Subcutaneous adipose tissue (tissue), 4 donors: ENCODE data around the gene CLK2. TPM values are rescaled to one million over a fixed set of nuclear protein-coding genes. Genes with fewer than 3 reads are reported as not detected.

Experiments used
- total RNA-seq, 4 donors: library from RNA; depleted of rRNA; stranded (reverse); fragments of >200 nt; gene quantifications; one replicate each; pipeline ENCODE4 v1.1.0, GENCODE V29; 2016
- TF ChIP-seq, protein P1 (sequence below): fragments of 450-650 bp; IDR thresholded peaks from one replicate; pipeline ENCODE4 v1.5.1; 2016; ENCODE audit warnings: low read depth, mild to moderate bottlenecking, control low read depth, antibody characterized with exemption, moderate library complexity

Gene CLK2
- total RNA-seq, 4 donors from 2014 or later: 23.5 to 36.7 (median 26.3) TPM

DNA sequence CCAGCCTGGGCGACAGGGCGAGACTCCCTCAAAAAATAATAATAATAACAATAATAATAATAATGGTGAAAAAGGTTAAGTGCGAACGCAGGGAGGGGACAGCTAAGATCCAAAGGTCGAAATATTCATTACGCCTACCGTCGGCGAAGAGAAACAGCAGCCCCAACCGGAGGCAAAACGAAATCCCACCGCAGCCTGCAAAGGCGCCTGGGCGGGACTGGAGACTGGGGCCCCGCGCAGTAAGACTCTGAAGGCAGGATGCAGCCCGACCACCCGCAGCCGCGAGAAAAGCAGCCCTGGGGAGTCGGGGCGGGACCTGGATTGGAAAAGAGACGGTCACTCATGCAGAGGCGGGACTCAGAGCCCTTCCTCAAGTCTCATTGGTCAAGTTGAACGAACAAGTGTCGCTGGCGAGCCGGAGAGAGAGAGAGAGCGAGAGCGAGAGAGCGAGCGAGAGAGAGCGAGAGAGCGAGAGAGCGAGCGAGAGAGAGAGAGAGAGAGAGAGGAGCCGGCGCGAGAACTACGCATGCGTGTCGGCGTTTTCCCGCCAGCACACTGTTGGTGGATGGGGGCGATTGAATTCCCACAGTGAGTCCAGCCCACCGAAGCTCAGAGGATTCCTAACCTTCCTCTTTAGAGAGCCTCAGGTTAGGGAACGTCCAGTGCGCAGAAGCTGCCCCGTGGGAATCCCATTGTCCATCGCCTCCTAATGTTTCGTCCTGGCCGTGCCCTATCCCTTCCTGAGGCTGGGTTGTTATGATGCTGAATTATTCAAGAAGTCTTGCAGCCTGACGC, 28.7 kb downstream of the CLK2 start:
- TF ChIP-seq, protein P1, sequence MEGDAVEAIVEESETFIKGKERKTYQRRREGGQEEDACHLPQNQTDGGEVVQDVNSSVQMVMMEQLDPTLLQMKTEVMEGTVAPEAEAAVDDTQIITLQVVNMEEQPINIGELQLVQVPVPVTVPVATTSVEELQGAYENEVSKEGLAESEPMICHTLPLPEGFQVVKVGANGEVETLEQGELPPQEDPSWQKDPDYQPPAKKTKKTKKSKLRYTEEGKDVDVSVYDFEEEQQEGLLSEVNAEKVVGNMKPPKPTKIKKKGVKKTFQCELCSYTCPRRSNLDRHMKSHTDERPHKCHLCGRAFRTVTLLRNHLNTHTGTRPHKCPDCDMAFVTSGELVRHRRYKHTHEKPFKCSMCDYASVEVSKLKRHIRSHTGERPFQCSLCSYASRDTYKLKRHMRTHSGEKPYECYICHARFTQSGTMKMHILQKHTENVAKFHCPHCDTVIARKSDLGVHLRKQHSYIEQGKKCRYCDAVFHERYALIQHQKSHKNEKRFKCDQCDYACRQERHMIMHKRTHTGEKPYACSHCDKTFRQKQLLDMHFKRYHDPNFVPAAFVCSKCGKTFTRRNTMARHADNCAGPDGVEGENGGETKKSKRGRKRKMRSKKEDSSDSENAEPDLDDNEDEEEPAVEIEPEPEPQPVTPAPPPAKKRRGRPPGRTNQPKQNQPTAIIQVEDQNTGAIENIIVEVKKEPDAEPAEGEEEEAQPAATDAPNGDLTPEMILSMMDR: no peak

DNA sequence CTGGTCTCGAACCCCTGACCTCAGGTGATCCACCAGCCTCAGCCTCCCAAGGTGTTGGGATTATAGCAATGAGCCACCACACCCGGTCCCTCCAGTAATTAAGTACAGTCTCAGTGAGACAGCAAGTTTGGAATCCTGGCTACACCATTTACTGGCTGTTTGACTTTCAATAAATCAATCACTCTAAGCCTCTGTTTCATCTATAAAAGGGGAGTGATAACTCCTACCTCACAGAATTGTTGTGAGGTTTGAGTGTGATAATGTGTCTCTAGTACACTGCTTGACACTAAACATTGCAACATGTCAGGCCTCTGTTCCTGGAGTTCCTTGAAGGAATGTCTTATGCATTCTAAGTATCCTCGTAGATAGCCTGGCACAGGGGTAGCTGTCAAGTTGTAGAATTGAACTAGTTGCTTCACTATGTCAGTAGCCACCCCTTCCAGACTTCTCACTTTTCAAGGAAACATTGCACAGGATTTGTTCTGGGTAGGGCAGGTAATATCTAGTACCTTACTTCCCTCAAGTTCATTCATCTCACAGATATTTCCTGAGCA, 30.4 kb downstream of the CLK2 start:
- TF ChIP-seq, protein P1: no peak

DNA sequence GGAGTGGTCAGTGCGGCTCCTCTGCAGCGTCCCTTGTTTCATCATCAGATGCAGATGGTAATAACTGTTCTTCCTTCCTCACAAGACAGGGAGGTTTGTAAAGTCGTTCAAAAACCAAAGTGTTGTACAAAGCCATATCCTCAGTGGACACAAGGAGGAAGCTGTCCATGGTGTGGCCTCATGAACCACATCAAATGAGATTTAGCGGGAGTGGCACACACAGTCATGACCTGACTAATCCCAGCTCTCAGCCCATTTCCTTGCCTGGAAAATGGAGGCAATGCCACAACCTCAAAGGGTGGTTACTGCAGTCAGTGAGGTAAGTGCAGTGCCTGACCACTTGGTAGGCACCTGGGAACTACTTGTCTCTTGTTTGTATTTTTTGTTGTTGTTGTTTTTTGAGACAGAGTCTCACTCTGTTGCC, 31.5 kb downstream of the CLK2 start:
- TF ChIP-seq, protein P1: no peak

DNA sequence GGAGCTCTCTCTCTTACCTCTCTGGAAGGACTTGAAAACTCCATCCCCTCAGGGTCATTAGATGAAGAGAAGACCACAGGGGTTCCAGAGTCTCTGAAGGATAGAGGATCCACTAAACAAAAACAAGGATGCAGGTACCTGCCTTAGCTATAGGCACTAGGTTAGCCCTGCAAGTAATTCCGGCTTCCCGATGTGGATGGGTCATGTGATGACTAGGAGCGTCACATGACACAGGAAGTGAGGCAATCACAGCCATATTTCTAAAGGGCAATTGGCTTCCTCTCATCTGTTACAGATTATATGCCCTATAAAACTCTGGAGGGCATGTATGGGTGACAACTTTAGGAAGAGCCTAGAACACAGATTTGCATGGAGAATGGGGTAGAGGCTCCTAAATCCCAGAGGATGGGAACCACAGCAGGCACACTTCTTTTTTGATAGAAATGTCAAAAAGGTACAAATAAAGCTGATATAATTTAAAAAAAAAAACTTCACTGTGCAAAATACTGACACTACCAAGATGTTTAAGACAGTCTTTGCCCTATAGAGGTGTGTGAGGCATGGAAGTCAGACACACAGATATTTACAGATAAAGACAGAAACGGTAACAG, 32.1 kb downstream of the CLK2 start:
- TF ChIP-seq, protein P1: no peak

DNA sequence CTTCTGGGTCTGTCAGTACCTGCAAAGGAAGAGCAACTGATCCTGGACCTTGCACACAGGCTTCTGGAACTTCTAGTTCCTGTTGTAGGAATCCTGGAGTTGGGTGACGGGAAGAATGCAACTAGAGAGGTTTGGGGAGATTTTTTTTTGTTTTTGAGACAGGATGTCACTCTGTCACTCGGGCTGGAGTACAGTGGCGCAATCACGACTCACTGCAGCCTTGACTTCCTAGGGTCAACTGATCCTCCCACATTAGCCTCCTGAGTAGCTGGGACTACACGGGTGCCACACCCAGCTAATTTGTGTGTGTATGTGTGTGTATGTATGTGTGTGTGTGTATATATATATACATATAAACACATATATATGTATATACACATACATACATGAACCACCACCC, 36.9 kb downstream of the CLK2 start:
- TF ChIP-seq, protein P1: no peak

DNA sequence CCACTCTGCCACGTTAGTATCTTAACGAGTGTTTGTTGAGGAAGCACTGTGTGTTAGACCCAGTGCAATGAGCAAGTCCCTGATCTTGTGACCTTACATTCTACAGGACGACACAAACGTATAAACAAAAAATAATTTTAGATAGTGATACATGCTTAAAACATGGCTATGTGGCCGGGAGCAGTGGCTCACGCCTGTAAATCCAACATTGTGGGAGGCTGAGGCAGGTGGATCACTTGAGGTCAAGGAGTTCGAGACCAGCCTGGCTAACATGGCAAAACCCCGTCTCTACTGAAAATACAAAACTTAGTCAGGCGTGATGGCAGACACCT, 45.2 kb downstream of the CLK2 start:
- TF ChIP-seq, protein P1: no peak
